ENCODE data around the gene MAP4K1. TPM values are rescaled to one million over a fixed set of nuclear protein-coding genes. Genes with fewer than 3 reads are reported as not detected.

Gene MAP4K1
- total RNA-seq, 1 experiment from 2014 or later = 11.1 TPM

DNA sequence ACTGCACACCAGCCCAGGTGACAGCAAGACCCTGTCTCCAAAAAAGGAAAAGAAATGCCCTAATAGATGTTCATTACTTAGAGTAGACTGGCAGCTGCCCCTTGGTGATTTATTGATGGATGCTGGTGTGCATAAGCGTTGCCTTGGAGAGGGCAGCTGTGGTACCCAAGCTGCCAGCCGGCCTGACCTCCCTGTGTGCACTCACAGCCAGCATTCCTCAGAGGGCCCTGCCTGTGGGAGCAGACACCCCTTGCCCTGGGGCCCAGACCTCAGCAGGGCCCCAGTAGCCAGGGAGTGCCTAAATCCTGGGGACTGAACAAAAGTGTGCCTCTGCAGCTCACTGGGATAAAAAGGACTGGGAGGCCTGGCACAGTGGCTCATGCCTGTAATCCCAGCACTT is 21.9 kb upstream of the MAP4K1 start:
- ATAC-seq (peak; percentile 11; the same call in 1 of the 2 replicates), DNase-seq (ENCODE audit: low read depth, low spot score) (no peak)
- intact Hi-C loops (cut with micrococcal nuclease; ENCODE audit: unreplicated experiment) = loop anchor here (10.0 kb wide), 1 partner anchor 235 kb away; the partner anchor contains the start of gene FAM98C
- no peak overlapping the region for H3K27ac ChIP-seq (ENCODE audit: low read length)
- in situ Hi-C loops (cut with HindIII; ENCODE audit: low pct_unique_long_range_greater_than_20kb, low sequenced_read_pairs) = no loop called here
- ChIA-PET CTCF (interaction anchor here (0.5 to 1.9 kb wide), 5 partner anchors 83 to 124 kb away, joined by 4 to 16 read pairs (median 5); no protein-coding TSS in a partner anchor), POLR2A (interaction anchor here (0.6 to 1.6 kb wide), 6 partner anchors 10 to 762 kb away, joined by 3 to 13 read pairs (median 4); no protein-coding TSS in a partner anchor)
- no peaks in the 10 kb centered on the region for H3K9me3 ChIP-seq (ENCODE audit: control insufficient read depth, insufficient read depth, low read depth, low read length)
- no peak overlapping the region for H3K4me3 ChIP-seq (ENCODE audit: low read depth in 2 of 2, low read length in 2 of 2)
- TF ChIP-seq, protein P1, sequence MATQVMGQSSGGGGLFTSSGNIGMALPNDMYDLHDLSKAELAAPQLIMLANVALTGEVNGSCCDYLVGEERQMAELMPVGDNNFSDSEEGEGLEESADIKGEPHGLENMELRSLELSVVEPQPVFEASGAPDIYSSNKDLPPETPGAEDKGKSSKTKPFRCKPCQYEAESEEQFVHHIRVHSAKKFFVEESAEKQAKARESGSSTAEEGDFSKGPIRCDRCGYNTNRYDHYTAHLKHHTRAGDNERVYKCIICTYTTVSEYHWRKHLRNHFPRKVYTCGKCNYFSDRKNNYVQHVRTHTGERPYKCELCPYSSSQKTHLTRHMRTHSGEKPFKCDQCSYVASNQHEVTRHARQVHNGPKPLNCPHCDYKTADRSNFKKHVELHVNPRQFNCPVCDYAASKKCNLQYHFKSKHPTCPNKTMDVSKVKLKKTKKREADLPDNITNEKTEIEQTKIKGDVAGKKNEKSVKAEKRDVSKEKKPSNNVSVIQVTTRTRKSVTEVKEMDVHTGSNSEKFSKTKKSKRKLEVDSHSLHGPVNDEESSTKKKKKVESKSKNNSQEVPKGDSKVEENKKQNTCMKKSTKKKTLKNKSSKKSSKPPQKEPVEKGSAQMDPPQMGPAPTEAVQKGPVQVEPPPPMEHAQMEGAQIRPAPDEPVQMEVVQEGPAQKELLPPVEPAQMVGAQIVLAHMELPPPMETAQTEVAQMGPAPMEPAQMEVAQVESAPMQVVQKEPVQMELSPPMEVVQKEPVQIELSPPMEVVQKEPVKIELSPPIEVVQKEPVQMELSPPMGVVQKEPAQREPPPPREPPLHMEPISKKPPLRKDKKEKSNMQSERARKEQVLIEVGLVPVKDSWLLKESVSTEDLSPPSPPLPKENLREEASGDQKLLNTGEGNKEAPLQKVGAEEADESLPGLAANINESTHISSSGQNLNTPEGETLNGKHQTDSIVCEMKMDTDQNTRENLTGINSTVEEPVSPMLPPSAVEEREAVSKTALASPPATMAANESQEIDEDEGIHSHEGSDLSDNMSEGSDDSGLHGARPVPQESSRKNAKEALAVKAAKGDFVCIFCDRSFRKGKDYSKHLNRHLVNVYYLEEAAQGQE (IDR thresholded peaks at IDR 0.05; ENCODE audit: insufficient read depth in 1 of 2, low read depth in 2 of 2, low read length in 1 of 2) = no peak
- TF ChIP-seq TCF7L2 (IDR thresholded peaks at IDR 0.05; ENCODE audit: low read depth, low read length) (no peak), POLR2AphosphoS5 (IDR thresholded peaks at IDR 0.05; ENCODE audit: low read depth, low read length) (no peak), SIN3A (IDR thresholded peaks at IDR 0.05; ENCODE audit: borderline replicate concordance, insufficient read depth, low read depth, low read length) (no peak)
- TF ChIP-seq, protein P2, sequence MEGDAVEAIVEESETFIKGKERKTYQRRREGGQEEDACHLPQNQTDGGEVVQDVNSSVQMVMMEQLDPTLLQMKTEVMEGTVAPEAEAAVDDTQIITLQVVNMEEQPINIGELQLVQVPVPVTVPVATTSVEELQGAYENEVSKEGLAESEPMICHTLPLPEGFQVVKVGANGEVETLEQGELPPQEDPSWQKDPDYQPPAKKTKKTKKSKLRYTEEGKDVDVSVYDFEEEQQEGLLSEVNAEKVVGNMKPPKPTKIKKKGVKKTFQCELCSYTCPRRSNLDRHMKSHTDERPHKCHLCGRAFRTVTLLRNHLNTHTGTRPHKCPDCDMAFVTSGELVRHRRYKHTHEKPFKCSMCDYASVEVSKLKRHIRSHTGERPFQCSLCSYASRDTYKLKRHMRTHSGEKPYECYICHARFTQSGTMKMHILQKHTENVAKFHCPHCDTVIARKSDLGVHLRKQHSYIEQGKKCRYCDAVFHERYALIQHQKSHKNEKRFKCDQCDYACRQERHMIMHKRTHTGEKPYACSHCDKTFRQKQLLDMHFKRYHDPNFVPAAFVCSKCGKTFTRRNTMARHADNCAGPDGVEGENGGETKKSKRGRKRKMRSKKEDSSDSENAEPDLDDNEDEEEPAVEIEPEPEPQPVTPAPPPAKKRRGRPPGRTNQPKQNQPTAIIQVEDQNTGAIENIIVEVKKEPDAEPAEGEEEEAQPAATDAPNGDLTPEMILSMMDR (IDR thresholded peaks at IDR 0.05) = no peak
- peaks cover 8% of the 10 kb centered on the region for H3K4me1 ChIP-seq (ENCODE audit: control insufficient read depth, insufficient read depth, low read length)
- TSS peak; percentile 11 for BruUV-seq (replicated peaks)
- no peaks in the 10 kb centered on the region for H3K27me3 ChIP-seq (ENCODE audit: control insufficient read depth, insufficient read depth, low read length)
- peaks cover 19% of the 10 kb centered on the region for H3K36me3 ChIP-seq (ENCODE audit: control insufficient read depth, insufficient read depth, low read length)

DNA sequence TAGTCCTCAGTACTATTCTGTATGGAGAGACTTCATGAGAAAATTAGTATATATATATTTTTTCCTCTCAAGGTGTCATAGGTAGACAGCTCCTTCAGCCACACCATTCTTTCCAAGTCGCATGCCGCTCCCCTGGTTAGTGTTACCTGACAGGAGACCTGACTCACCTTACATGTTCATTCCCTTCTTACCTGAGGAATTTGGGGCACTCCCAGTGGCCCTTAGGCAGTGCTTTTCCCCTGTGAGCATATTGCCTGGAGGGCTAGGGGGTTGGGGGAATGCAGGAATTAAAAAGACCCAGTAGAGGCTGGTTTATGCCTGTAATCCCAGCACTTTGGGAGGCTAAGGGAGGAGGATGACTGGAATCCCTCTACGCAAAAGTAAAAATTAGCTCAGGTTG is 20.7 kb upstream of the MAP4K1 start:
- intact Hi-C loops (cut with micrococcal nuclease; ENCODE audit: unreplicated experiment) (loop anchor here (10.0 kb wide), 1 partner anchor 234 kb away; the partner anchor contains the start of gene FAM98C), in situ Hi-C loops (cut with HindIII; ENCODE audit: low pct_unique_long_range_greater_than_20kb, low sequenced_read_pairs) (no loop called here)
- ChIA-PET CTCF (interaction anchor here (0.6 to 1.9 kb wide), 8 partner anchors 9 to 332 kb away, joined by 3 to 16 read pairs (median 4); partner anchors contain the start of genes ACTN4 and FAM98C), POLR2A (interaction anchor here (0.6 to 0.9 kb wide), 5 partner anchors 9 to 69 kb away, joined by 3 to 6 read pairs (median 4); partner anchors contain the start of genes ACTN4 and MAP4K1)
- H3K4me1 ChIP-seq (ENCODE audit: control insufficient read depth, insufficient read depth, low read length) = peaks cover 8% of the 10 kb centered on the region
- ATAC-seq (no peak), DNase-seq (ENCODE audit: low read depth, low spot score) (no peak)
- TF ChIP-seq TCF7L2 (IDR thresholded peaks at IDR 0.05; ENCODE audit: low read depth, low read length) (no peak), SIN3A (IDR thresholded peaks at IDR 0.05; ENCODE audit: borderline replicate concordance, insufficient read depth, low read depth, low read length) (no peak), POLR2AphosphoS5 (IDR thresholded peaks at IDR 0.05; ENCODE audit: low read depth, low read length) (no peak)
- TF ChIP-seq, protein P2 (IDR thresholded peaks at IDR 0.05) = no peak
- TF ChIP-seq, protein P1 (IDR thresholded peaks at IDR 0.05; ENCODE audit: insufficient read depth in 1 of 2, low read depth in 2 of 2, low read length in 1 of 2) = no peak
- no peak overlapping the region for H3K27ac ChIP-seq (ENCODE audit: low read length)
- no peaks in the 10 kb centered on the region for H3K27me3 ChIP-seq (ENCODE audit: control insufficient read depth, insufficient read depth, low read length)
- H3K4me3 ChIP-seq (ENCODE audit: low read depth in 2 of 2, low read length in 2 of 2) = no peak overlapping the region
- H3K36me3 ChIP-seq (ENCODE audit: control insufficient read depth, insufficient read depth, low read length) = peaks cover 19% of the 10 kb centered on the region
- no peaks in the 10 kb centered on the region for H3K9me3 ChIP-seq (ENCODE audit: control insufficient read depth, insufficient read depth, low read depth, low read length)
- TSS peak; percentile 23 for BruUV-seq (replicated peaks)
